GM12878 (cell line): Measurements from ENCODE around the gene DNMT3B. TPM values are rescaled to one million over a fixed set of nuclear protein-coding genes. Genes with fewer than 3 reads are reported as not detected.

ENCODE experiments used
- ATAC-seq: fragments of 200-7000 bp; cut with Tn5 transposase; 3 replicates; pipeline ENCODE4 v1.9.1; 2020; ENCODE audit warnings: mild to moderate bottlenecking, moderate library complexity
- BruUV-seq: library from RNA; stranded (reverse); fragments of 400-500 nt; replicated peaks from 2 replicates; lab custom pipeline; 2021; lab: Mats Ljungman, UMichigan
- CTCF ChIA-PET: fragments of 300-600 bp; sonication (Branson Sonifier 250); formaldehyde crosslinking; extraction: SDS; loops from one replicate; lab custom pipeline; 2021; ENCODE audit warnings: inconsistent platforms; lab: Yijun Ruan, JAX
- POLR2A ChIA-PET: fragments of 350-600 bp; formaldehyde crosslinking; extraction: SDS; loops from one replicate; lab custom pipeline; 2021; ENCODE audit warnings: inconsistent platforms; lab: Charles Lee
- RAD21 ChIA-PET: fragments of 300-600 bp; sonication (Branson Sonifier 250); formaldehyde crosslinking; loops from one replicate; lab custom pipeline; 2023; ENCODE audit warnings: antibody characterized with exemption; ENCODE audit not compliant: unreplicated experiment; lab: Charles Lee
- SMC1A ChIA-PET: fragments of 300-600 bp; sonication (Branson Sonifier 250); formaldehyde crosslinking; loops from one replicate; lab custom pipeline; 2023; ENCODE audit not compliant: unreplicated experiment, uncharacterized antibody; lab: Charles Lee
- DNase-seq: peaks from one replicate; pipeline ENCODE4 v3.0.0-alpha.2; 2011; ENCODE audit warnings: low read depth, low spot score
- FAIRE-seq: peaks from 3 replicates; lab custom pipeline; 2011; peaks lifted over from hg19 to GRCh38; lab: Jason Lieb, UNC
- H2AFZ ChIP-seq: 2 replicates; pipeline ENCODE4 v1.6.0; 2011; ENCODE audit warnings: low read depth, low read length, control low read depth; ENCODE audit not compliant: control insufficient read depth
- H3K27ac ChIP-seq: 2 replicates; pipeline ENCODE4 v1.5.1; 2011; ENCODE audit warnings: control low read depth; ENCODE audit not compliant: control insufficient read depth, insufficient read depth
- H3K27me3 ChIP-seq, 2 experiments: replicated peaks in 1 of 2; 2 replicates each; pipeline versions ENCODE4 v1.6.0 to v1.6.1; 2011; ENCODE audit warnings: low read length in 1 of 2; ENCODE audit not compliant: control insufficient read depth in 2 of 2, insufficient read depth in 2 of 2
- H3K36me3 ChIP-seq, 2 experiments: 2 replicates each; pipeline ENCODE4 v1.5.1; 2011; ENCODE audit warnings: low read length in 1 of 2; ENCODE audit not compliant: control insufficient read depth in 2 of 2, insufficient read depth in 2 of 2
- H3K4me1 ChIP-seq: 2 replicates; pipeline ENCODE4 v1.6.1; 2011; ENCODE audit warnings: mild to moderate bottlenecking, low read length, moderate library complexity, mixed read lengths; ENCODE audit not compliant: control insufficient read depth, insufficient read depth
- H3K4me2 ChIP-seq: 2 replicates; pipeline ENCODE4 v1.6.0; 2011; ENCODE audit warnings: control low read depth; ENCODE audit not compliant: control insufficient read depth, insufficient read depth
- H3K4me3 ChIP-seq: fragments of 200-600 bp; sonication (generic); 2 replicates; pipeline ENCODE4 v1.5.1; 2016
- H3K79me2 ChIP-seq: 2 replicates; pipeline ENCODE4 v1.6.0; 2011; ENCODE audit warnings: low read length; ENCODE audit not compliant: control insufficient read depth, insufficient read depth
- H3K9ac ChIP-seq: 2 replicates; pipeline ENCODE4 v1.8.0; 2011; ENCODE audit warnings: low read length, control low read depth, mixed read lengths; ENCODE audit not compliant: control insufficient read depth, insufficient read depth
- H3K9me3 ChIP-seq: replicated peaks from 3 replicates; pipeline ENCODE4 v1.5.1; 2011; ENCODE audit warnings: mild to moderate bottlenecking, low read length; ENCODE audit not compliant: control insufficient read depth, insufficient read depth
- H4K20me1 ChIP-seq: 2 replicates; pipeline ENCODE4 v1.6.0; 2011; ENCODE audit not compliant: control insufficient read depth, insufficient read depth
- ASH2L ChIP-seq: fragments of 300-600, 200-600 bp; sonication (generic); IDR thresholded peaks from 2 replicates; pipeline ENCODE4 v1.6.1; 2017; ENCODE audit warnings: low read depth, mild to moderate bottlenecking, borderline replicate concordance
- CEBPB ChIP-seq, 2 experiments: fragments of 150-350 bp in 1 of 2; IDR thresholded peaks; 2 replicates each; pipeline ENCODE4 v1.6.1; 2012 to 2014; ENCODE audit warnings: low read depth in 2 of 2, low read length in 2 of 2, borderline replicate concordance in 1 of 2, inconsistent platforms in 1 of 2
- CREM ChIP-seq: IDR thresholded peaks from 2 replicates; pipeline ENCODE4 v1.6.1; 2014; ENCODE audit warnings: antibody characterized with exemption, low read depth
- GABPA ChIP-seq: IDR thresholded peaks from 2 replicates; pipeline ENCODE4 v1.6.1; 2014; ENCODE audit warnings: antibody characterized with exemption, low read depth, mild to moderate bottlenecking, inconsistent platforms
- KDM1A ChIP-seq: fragments of 200-600 bp; sonication (generic); IDR thresholded peaks from 2 replicates; pipeline ENCODE4 v1.6.1; 2016; ENCODE audit warnings: borderline replicate concordance
- NR2F1 ChIP-seq: fragments of 450-650 bp; conservative IDR thresholded peaks from 2 replicates; pipeline ENCODE4 v1.6.1; 2017; ENCODE audit warnings: mild to moderate bottlenecking
- PAX5 ChIP-seq: IDR thresholded peaks from 2 replicates; pipeline ENCODE4 v1.6.1; 2011; ENCODE audit warnings: low read depth, low read length, borderline replicate concordance
- PAX8 ChIP-seq: fragments of 450-650 bp; IDR thresholded peaks from 2 replicates; pipeline ENCODE4 v1.6.1; 2017; ENCODE audit warnings: mild to moderate bottlenecking, moderate library complexity
- POLR2AphosphoS2 ChIP-seq: IDR thresholded peaks from 2 replicates; pipeline ENCODE4 v1.6.1; 2011; ENCODE audit warnings: low read depth, mild to moderate bottlenecking, low read length, improper control_type of control experiment, moderate library complexity
- POU2F2 ChIP-seq: IDR thresholded peaks from 3 replicates; pipeline ENCODE4 v1.6.1; 2011; ENCODE audit warnings: low read depth, mild to moderate bottlenecking, low read length, borderline replicate concordance
- STAT1 ChIP-seq: fragments of 450-650 bp; conservative IDR thresholded peaks from 2 replicates; pipeline ENCODE4 v1.6.1; 2014; ENCODE audit warnings: antibody characterized with exemption, mild to moderate bottlenecking
- USF1 ChIP-seq: IDR thresholded peaks from 2 replicates; pipeline ENCODE4 v1.6.1; 2011; ENCODE audit warnings: borderline replicate concordance, low read depth, mild to moderate bottlenecking, moderate library complexity, mixed read lengths, low read length; ENCODE audit not compliant: insufficient read depth; ENCODE audit errors: extremely low read length
- YBX1 ChIP-seq: fragments of 450-650 bp; IDR thresholded peaks from 2 replicates; pipeline ENCODE4 v1.6.1; 2016; ENCODE audit warnings: antibody characterized with exemption
- ZBED1 ChIP-seq: IDR thresholded peaks from 2 replicates; pipeline ENCODE4 v1.6.1; 2016; ENCODE audit warnings: borderline replicate concordance
- WGBS: methylation state at CpG from one replicate; pipeline ENCODE4 v1.1.6; 2016; ENCODE audit warnings: low lambda C conversion rate; ENCODE audit not compliant: insufficient replicate concordance, insufficient coverage; ENCODE audit errors: missing lambda C conversion rate; 5-methylcytosine and 5-hydroxymethylcytosine counted together
- in situ Hi-C: fragments of 300-500 bp; cut with MboI; formaldehyde crosslinking; loops from 9 replicates; pipeline ENCODE4 v1.14.3; 2018; ENCODE audit warnings: mixed read lengths
- intact Hi-C: fragments of 100-400 bp; cut with micrococcal nuclease; formaldehyde crosslinking; loops from one replicate; pipeline ENCODE4 v1.14.2; 2022; ENCODE audit not compliant: unreplicated experiment
- polyA plus RNA-seq, 11 experiments: library from polyadenylated mRNA; depleted of rRNA in 4 of 11; unstranded in 6 of 11; stranded (reverse) in 5 of 11; fragments of >200 nt; fragmentation: Nextera tagmentation in 4 of 11; fragmentation: Illumina TruSeq in 1 of 11; extraction: Ambion mirVana in 4 of 11; extraction: Trizol in 1 of 11; gene quantifications; 1 replicate in 1 of 11; 2 replicates in 10 of 11; pipeline versions ENCODE4 v1.2.1 to v1.2.3, GENCODE V29; 2011 to 2016; ENCODE audit warnings: inconsistent platforms in 2 of 11, missing spikeins in 2 of 11, low read depth in 1 of 11
- total RNA-seq, 4 experiments: library from RNA; depleted of rRNA in 3 of 4; stranded (reverse); fragments of >200 nt in 3 of 4; fragmentation: Illumina TruSeq in 1 of 4; extraction: Trizol in 1 of 4; gene quantifications; 2 replicates each; pipeline versions ENCODE4 v1.2.1 to v1.2.3, GENCODE V29; 2013 to 2021

The DNMT3B gene
- total and polyA plus RNA-seq, 10 of the 15 experiments (the other 5 are each of a cell fraction or from before 2014, with no cell fraction given): 0.23 to 1.9 (median 1.1) TPM

- Histone ChIP-seq H3K4me2 (no peak overlapping the region), H3K4me1 (no peaks in the 10 kb centered on the region), H3K27me3 (no peaks in the 10 kb centered on the region), H2AFZ (no peak overlapping the region), H3K36me3 (peaks cover 0 to 16% of the 10 kb centered on the region in 2 experiments; a peak in 1 of 4 replicates), H3K9me3 (no peaks in the 10 kb centered on the region), H4K20me1 (no peaks in the 10 kb centered on the region), H3K27ac (no peak overlapping the region), H3K9ac (no peak overlapping the region), H3K4me3 (no peak overlapping the region), H3K79me2 (no peaks in the 10 kb centered on the region)
- no TSS peak for BruUV-seq
- CTCF ChIA-PET: interaction anchor here (0.7 kb wide), 1 partner anchor 69 kb away, joined by 3 read pairs; no protein-coding TSS in a partner anchor
- POLR2A ChIA-PET: no interaction called here
- no peak for FAIRE-seq
- in situ Hi-C loops: no loop called here
- RAD21 ChIA-PET: no interaction called here
- SMC1A ChIA-PET: no interaction called here
- DNase-seq: no peak
- no peak for ATAC-seq
- WGBS: 76% methylated on average over 2 of the region's 2 CpGs
- TF ChIP-seq STAT1 (no peak), GABPA (no peak), ASH2L (no peak), USF1 (no peak), PAX8 (no peak), NR2F1 (no peak), CEBPB (IDR thresholded peaks at IDR 0.05; ENCODE audit: borderline replicate concordance in 1 of 2, low read depth in 2 of 2, low read length in 2 of 2) (no peak), KDM1A (no peak), ZBED1 (no peak), POU2F2 (no peak), YBX1 (no peak), CREM (no peak), PAX5 (no peak), POLR2AphosphoS2 (no peak)
- intact Hi-C loops: no loop called here
Measured at GRCh38 chr20:32858189-32858588, 96.0 kb downstream of the DNMT3B start.

Other genes with a start within 250 kb of the DNMT3B start
- gene NOL4L, start 177.1 kb upstream of the DNMT3B start, total RNA-seq (2014; rRNA removed): 8.1 and 9.5 TPM in 2 replicates
- 6.2 and 6.5 TPM in 2 replicates for gene NOL4L, start 177.1 kb upstream of the DNMT3B start, total RNA-seq (2014; rRNA removed; fragmentation: Illumina TruSeq; extraction: Trizol)
- gene NOL4L, start 177.1 kb upstream of the DNMT3B start, total RNA-seq (2021): 24.0 and 30.0 TPM in 2 replicates
- 5.9 and 8.0 TPM in 2 replicates for gene NOL4L, start 177.1 kb upstream of the DNMT3B start, polyA plus RNA-seq (2011; rRNA removed)
- gene NOL4L, start 177.1 kb upstream of the DNMT3B start, polyA plus RNA-seq (2014; fragmentation: Illumina TruSeq; extraction: Trizol): 4.0 and 7.9 TPM in 2 replicates
- 1 to 10 TPM; 2.3 to 3.9 TPM for gene NOL4L, start 177.1 kb upstream of the DNMT3B start, polyA plus RNA-seq (2014; fragmentation: Nextera tagmentation; extraction: Ambion mirVana)
- gene NOL4L, start 177.1 kb upstream of the DNMT3B start, polyA plus RNA-seq (2014; rRNA removed): 9.5 and 10.8 TPM in 2 replicates
- 1 to 10 TPM; 7.9 to 8.2 TPM for gene NOL4L, start 177.1 kb upstream of the DNMT3B start, polyA plus RNA-seq (2016; fragmentation: Nextera tagmentation; extraction: Ambion mirVana)
- not detected in 2 replicates for gene C20orf203, start 88.4 kb upstream of the DNMT3B start, total RNA-seq (2014; rRNA removed)
- not detected in 2 replicates for gene C20orf203, start 88.4 kb upstream of the DNMT3B start, total RNA-seq (2014; rRNA removed; fragmentation: Illumina TruSeq; extraction: Trizol)
- gene C20orf203, start 88.4 kb upstream of the DNMT3B start, total RNA-seq (2021): not detected in 2 replicates
- gene C20orf203, start 88.4 kb upstream of the DNMT3B start, polyA plus RNA-seq (2011; rRNA removed): 0.03 TPM in 1 of 2 replicates, not detected in the other
- gene C20orf203, start 88.4 kb upstream of the DNMT3B start, polyA plus RNA-seq (2014; fragmentation: Illumina TruSeq; extraction: Trizol): not detected in 2 replicates
- gene C20orf203, start 88.4 kb upstream of the DNMT3B start, polyA plus RNA-seq (2014; fragmentation: Nextera tagmentation; extraction: Ambion mirVana): not detected
- gene C20orf203, start 88.4 kb upstream of the DNMT3B start, polyA plus RNA-seq (2014; rRNA removed): not detected in 2 replicates
- gene C20orf203, start 88.4 kb upstream of the DNMT3B start, polyA plus RNA-seq (2016; fragmentation: Nextera tagmentation; extraction: Ambion mirVana): not detected
- gene COMMD7, start 18.9 kb upstream of the DNMT3B start, total RNA-seq (2014; rRNA removed): 24.7 and 25.0 TPM in 2 replicates
- 20.7 and 21.4 TPM in 2 replicates for gene COMMD7, start 18.9 kb upstream of the DNMT3B start, total RNA-seq (2014; rRNA removed; fragmentation: Illumina TruSeq; extraction: Trizol)
- 26.5 and 27.2 TPM in 2 replicates for gene COMMD7, start 18.9 kb upstream of the DNMT3B start, total RNA-seq (2021)
- 26.3 and 28.3 TPM in 2 replicates for gene COMMD7, start 18.9 kb upstream of the DNMT3B start, polyA plus RNA-seq (2011; rRNA removed)
- gene COMMD7, start 18.9 kb upstream of the DNMT3B start, polyA plus RNA-seq (2014; fragmentation: Illumina TruSeq; extraction: Trizol): 32.0 and 41.2 TPM in 2 replicates
- 10 to 100 TPM in 1 of 2 experiments, 1 to 10 TPM in 1; 9.1 to 19.4 TPM for gene COMMD7, start 18.9 kb upstream of the DNMT3B start, polyA plus RNA-seq (2014; fragmentation: Nextera tagmentation; extraction: Ambion mirVana)
- 32.4 and 34.7 TPM in 2 replicates for gene COMMD7, start 18.9 kb upstream of the DNMT3B start, polyA plus RNA-seq (2014; rRNA removed)
- gene COMMD7, start 18.9 kb upstream of the DNMT3B start, polyA plus RNA-seq (2016; fragmentation: Nextera tagmentation; extraction: Ambion mirVana): 10 to 100 TPM; 55.5 to 61.0 TPM
- gene MAPRE1, start 57.6 kb downstream of the DNMT3B start, total RNA-seq (2014; rRNA removed): 85.2 and 108 TPM in 2 replicates
- 83.2 and 89.2 TPM in 2 replicates for gene MAPRE1, start 57.6 kb downstream of the DNMT3B start, total RNA-seq (2014; rRNA removed; fragmentation: Illumina TruSeq; extraction: Trizol)
- 133 TPM in 2 replicates for gene MAPRE1, start 57.6 kb downstream of the DNMT3B start, total RNA-seq (2021)
- 117 and 137 TPM in 2 replicates for gene MAPRE1, start 57.6 kb downstream of the DNMT3B start, polyA plus RNA-seq (2011; rRNA removed)
- gene MAPRE1, start 57.6 kb downstream of the DNMT3B start, polyA plus RNA-seq (2014; fragmentation: Illumina TruSeq; extraction: Trizol): 151 and 168 TPM in 2 replicates
- 100 to 1,000 TPM; 128 to 142 TPM for gene MAPRE1, start 57.6 kb downstream of the DNMT3B start, polyA plus RNA-seq (2014; fragmentation: Nextera tagmentation; extraction: Ambion mirVana)
- gene MAPRE1, start 57.6 kb downstream of the DNMT3B start, polyA plus RNA-seq (2014; rRNA removed): 108 and 117 TPM in 2 replicates
- 100 to 1,000 TPM; 108 to 109 TPM for gene MAPRE1, start 57.6 kb downstream of the DNMT3B start, polyA plus RNA-seq (2016; fragmentation: Nextera tagmentation; extraction: Ambion mirVana)
- 0.06 TPM in 1 of 2 replicates, not detected in the other for gene EFCAB8, start 96.5 kb downstream of the DNMT3B start, total RNA-seq (2014; rRNA removed)
- gene EFCAB8, start 96.5 kb downstream of the DNMT3B start, total RNA-seq (2014; rRNA removed; fragmentation: Illumina TruSeq; extraction: Trizol): 0.04 TPM in 1 of 2 replicates, not detected in the other
- 0.05 and 0.18 TPM in 2 replicates for gene EFCAB8, start 96.5 kb downstream of the DNMT3B start, total RNA-seq (2021)
- gene EFCAB8, start 96.5 kb downstream of the DNMT3B start, polyA plus RNA-seq (2011; rRNA removed): 0.20 TPM in 1 of 2 replicates, not detected in the other
- gene EFCAB8, start 96.5 kb downstream of the DNMT3B start, polyA plus RNA-seq (2014; fragmentation: Illumina TruSeq; extraction: Trizol): 0.06 TPM in 1 of 2 replicates, not detected in the other
- not detected for gene EFCAB8, start 96.5 kb downstream of the DNMT3B start, polyA plus RNA-seq (2014; fragmentation: Nextera tagmentation; extraction: Ambion mirVana)
- gene EFCAB8, start 96.5 kb downstream of the DNMT3B start, polyA plus RNA-seq (2014; rRNA removed): 0.08 and 0.57 TPM in 2 replicates
- gene EFCAB8, start 96.5 kb downstream of the DNMT3B start, polyA plus RNA-seq (2016; fragmentation: Nextera tagmentation; extraction: Ambion mirVana): under 1 TPM in 1 of 2 experiments, not detected in 1; 0.05 TPM
- gene SUN5, start 242.0 kb downstream of the DNMT3B start, total RNA-seq (2014; rRNA removed): not detected in 2 replicates
- not detected in 2 replicates for gene SUN5, start 242.0 kb downstream of the DNMT3B start, total RNA-seq (2014; rRNA removed; fragmentation: Illumina TruSeq; extraction: Trizol)
- gene SUN5, start 242.0 kb downstream of the DNMT3B start, total RNA-seq (2021): not detected in 2 replicates
- gene SUN5, start 242.0 kb downstream of the DNMT3B start, polyA plus RNA-seq (2011; rRNA removed): not detected in 2 replicates
- gene SUN5, start 242.0 kb downstream of the DNMT3B start, polyA plus RNA-seq (2014; fragmentation: Illumina TruSeq; extraction: Trizol): not detected in 2 replicates
- not detected for gene SUN5, start 242.0 kb downstream of the DNMT3B start, polyA plus RNA-seq (2014; fragmentation: Nextera tagmentation; extraction: Ambion mirVana)
- gene SUN5, start 242.0 kb downstream of the DNMT3B start, polyA plus RNA-seq (2014; rRNA removed): not detected in 2 replicates
- gene SUN5, start 242.0 kb downstream of the DNMT3B start, polyA plus RNA-seq (2016; fragmentation: Nextera tagmentation; extraction: Ambion mirVana): not detected
- gene BPIFB2, start 245.3 kb downstream of the DNMT3B start, total RNA-seq (2014; rRNA removed): not detected in 2 replicates
- not detected in 2 replicates for gene BPIFB2, start 245.3 kb downstream of the DNMT3B start, total RNA-seq (2014; rRNA removed; fragmentation: Illumina TruSeq; extraction: Trizol)
- not detected in 2 replicates for gene BPIFB2, start 245.3 kb downstream of the DNMT3B start, total RNA-seq (2021)
- not detected in 2 replicates for gene BPIFB2, start 245.3 kb downstream of the DNMT3B start, polyA plus RNA-seq (2011; rRNA removed)
- gene BPIFB2, start 245.3 kb downstream of the DNMT3B start, polyA plus RNA-seq (2014; fragmentation: Illumina TruSeq; extraction: Trizol): not detected in 2 replicates
- gene BPIFB2, start 245.3 kb downstream of the DNMT3B start, polyA plus RNA-seq (2014; fragmentation: Nextera tagmentation; extraction: Ambion mirVana): not detected
- gene BPIFB2, start 245.3 kb downstream of the DNMT3B start, polyA plus RNA-seq (2014; rRNA removed): not detected in 2 replicates
- gene BPIFB2, start 245.3 kb downstream of the DNMT3B start, polyA plus RNA-seq (2016; fragmentation: Nextera tagmentation; extraction: Ambion mirVana): not detected